Stomach (tissue), 4 donors: ENCODE measurements around the gene B3GALNT1.

Source experiments
- EP300 ChIP-seq: sonication (generic); formaldehyde crosslinking; IDR thresholded peaks from one replicate; pipeline ENCODE4 v1.6.1; 2017; ENCODE audit warnings: antibody characterized with exemption
- POLR2A ChIP-seq, 4 donors: fragments of 450-650 bp; IDR thresholded peaks; one replicate each; pipeline ENCODE4 v1.6.1; 2016; ENCODE audit warnings: antibody characterized with exemption in 4 of 4, control low read depth in 2 of 4, mild to moderate bottlenecking in 1 of 4, moderate library complexity in 1 of 4
- POLR2AphosphoS5 ChIP-seq, 3 donors: sonication (generic); formaldehyde crosslinking; IDR thresholded peaks; one replicate each; pipeline ENCODE4 v1.6.1; 2016; ENCODE audit warnings: antibody characterized with exemption in 3 of 3
- TF ChIP-seq, protein P1 (sequence below), 7 experiments: fragments of 450-650 bp in 4 of 7; fragments of 200-600 bp in 3 of 7; sonication (generic) in 3 of 7; IDR thresholded peaks; one replicate each; pipeline ENCODE4 v1.5.1; 2016 to 2019; ENCODE audit warnings: antibody characterized with exemption in 7 of 7, control low read depth in 2 of 7, mild to moderate bottlenecking in 1 of 7

DNA sequence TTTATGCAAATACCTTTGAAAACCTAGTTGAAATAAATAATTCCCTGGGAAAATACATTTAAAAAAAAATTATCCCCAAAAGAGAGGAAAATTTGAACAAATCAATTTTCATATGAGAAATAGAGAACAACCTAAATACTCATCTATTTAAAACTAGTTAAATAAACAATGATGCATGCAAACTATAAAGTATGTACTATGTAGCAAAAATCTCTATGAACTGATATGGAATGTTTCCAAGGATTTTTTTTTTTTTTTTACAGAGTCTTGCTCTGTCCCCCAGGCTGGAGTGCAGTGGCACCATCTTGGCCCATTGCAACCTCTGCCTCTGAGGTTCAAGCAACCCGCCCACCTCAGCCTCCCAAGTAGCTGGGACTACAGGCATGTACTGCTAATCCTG lies 27.2 kb upstream of the B3GALNT1 start:
- TF ChIP-seq, protein P1, sequence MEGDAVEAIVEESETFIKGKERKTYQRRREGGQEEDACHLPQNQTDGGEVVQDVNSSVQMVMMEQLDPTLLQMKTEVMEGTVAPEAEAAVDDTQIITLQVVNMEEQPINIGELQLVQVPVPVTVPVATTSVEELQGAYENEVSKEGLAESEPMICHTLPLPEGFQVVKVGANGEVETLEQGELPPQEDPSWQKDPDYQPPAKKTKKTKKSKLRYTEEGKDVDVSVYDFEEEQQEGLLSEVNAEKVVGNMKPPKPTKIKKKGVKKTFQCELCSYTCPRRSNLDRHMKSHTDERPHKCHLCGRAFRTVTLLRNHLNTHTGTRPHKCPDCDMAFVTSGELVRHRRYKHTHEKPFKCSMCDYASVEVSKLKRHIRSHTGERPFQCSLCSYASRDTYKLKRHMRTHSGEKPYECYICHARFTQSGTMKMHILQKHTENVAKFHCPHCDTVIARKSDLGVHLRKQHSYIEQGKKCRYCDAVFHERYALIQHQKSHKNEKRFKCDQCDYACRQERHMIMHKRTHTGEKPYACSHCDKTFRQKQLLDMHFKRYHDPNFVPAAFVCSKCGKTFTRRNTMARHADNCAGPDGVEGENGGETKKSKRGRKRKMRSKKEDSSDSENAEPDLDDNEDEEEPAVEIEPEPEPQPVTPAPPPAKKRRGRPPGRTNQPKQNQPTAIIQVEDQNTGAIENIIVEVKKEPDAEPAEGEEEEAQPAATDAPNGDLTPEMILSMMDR (IDR thresholded peaks at IDR 0.05), result no peak
- no peak for TF ChIP-seq EP300
- no peak for TF ChIP-seq POLR2A (IDR thresholded peaks at IDR 0.05)
- no peak for TF ChIP-seq POLR2AphosphoS5 (IDR thresholded peaks at IDR 0.05)
